CD4-positive, alpha-beta T cell treated with Interleukin-12 subunit alpha and Interleukin-12 subunit beta, for 1 hour (primary cell): ENCODE results near the gene TTC23.

Experiments
- DNase-seq: peaks from one replicate; pipeline ENCODE4 v3.0.0-alpha.2; 2020

The TTC23 gene

GRCh38 chr15:99187936-99188335 lies 61.4 kb downstream of the TTC23 start:
- DNase-seq: no peak

GRCh38 chr15:99185414-99186130 lies 63.8 kb downstream of the TTC23 start:
- DNase-seq: no peak

- DNase-seq: no peak
These were observed 66.6 kb downstream of the TTC23 start for GRCh38 chr15:99182791-99183190.

- no peak for DNase-seq
These were observed 67.8 kb downstream of the TTC23 start for GRCh38 chr15:99181545-99181971.

GRCh38 chr15:99180964-99181306 lies 68.4 kb downstream of the TTC23 start:
- DNase-seq: no peak

- no peak for DNase-seq
These were observed 69.1 kb downstream of the TTC23 start for GRCh38 chr15:99180086-99180963.

- no peak for DNase-seq
These were observed 71.7 kb downstream of the TTC23 start for GRCh38 chr15:99177679-99178078.

GRCh38 chr15:99176757-99177156 lies 72.6 kb downstream of the TTC23 start:
- DNase-seq: no peak

GRCh38 chr15:99174567-99175395 lies 74.6 kb downstream of the TTC23 start:
- DNase-seq: no peak

GRCh38 chr15:99172989-99173388 lies 76.4 kb downstream of the TTC23 start:
- no peak for DNase-seq

- no peak for DNase-seq
These were observed 77.2 kb downstream of the TTC23 start for GRCh38 chr15:99172171-99172570.

GRCh38 chr15:99170476-99171065 lies 78.8 kb downstream of the TTC23 start:
- DNase-seq: no peak

GRCh38 chr15:99169769-99170311 lies 79.5 kb downstream of the TTC23 start:
- no peak for DNase-seq

GRCh38 chr15:99168601-99169580 lies 80.5 kb downstream of the TTC23 start:
- DNase-seq: no peak

GRCh38 chr15:99167640-99168039 lies 81.7 kb downstream of the TTC23 start:
- DNase-seq: no peak

- DNase-seq: no peak
These were observed 82.2 kb downstream of the TTC23 start for GRCh38 chr15:99167201-99167600.

- DNase-seq: no peak
These were observed 83.3 kb downstream of the TTC23 start for GRCh38 chr15:99165956-99166689.

GRCh38 chr15:99165020-99165790 lies 84.2 kb downstream of the TTC23 start:
- DNase-seq: no peak

- no peak for DNase-seq
These were observed 85.3 kb downstream of the TTC23 start for GRCh38 chr15:99164119-99164518.
